Activated T-helper 1 cell treated with anti-CD3 and anti-CD28 coated beads, Interleukin-2, amount 50 U/mL, for 16 hours (primary cell): ENCODE data around the gene CITED4.

Source experiments
- DNase-seq, 2 donors: peaks; one replicate each; pipeline ENCODE4 v3.0.0-alpha.2; 2020; ENCODE audit warnings: low read depth in 1 of 2, low spot score in 1 of 2

CITED4 gene

GRCh38 chr1:40886318-40887011, 24.3 kb upstream of the CITED4 start:
- DNase-seq: no peak

GRCh38 chr1:40884055-40884795, 22.1 kb upstream of the CITED4 start:
- DNase-seq: no peak

GRCh38 chr1:40880813-40881549, 18.8 kb upstream of the CITED4 start:
- DNase-seq: no peak

- DNase-seq: no peak
Observed at GRCh38 chr1:40879482-40880175, 17.5 kb upstream of the CITED4 start.

- DNase-seq: no peak
Observed at GRCh38 chr1:40878906-40879305, 16.7 kb upstream of the CITED4 start.

GRCh38 chr1:40877698-40878097, 15.5 kb upstream of the CITED4 start:
- DNase-seq: no peak

GRCh38 chr1:40876891-40877290, 14.7 kb upstream of the CITED4 start:
- no peak for DNase-seq

GRCh38 chr1:40876436-40876761, 14.2 kb upstream of the CITED4 start:
- no peak for DNase-seq

- no peak for DNase-seq
Observed at GRCh38 chr1:40873863-40874472, 11.8 kb upstream of the CITED4 start.

GRCh38 chr1:40872276-40872675, 10.1 kb upstream of the CITED4 start:
- no peak for DNase-seq

GRCh38 chr1:40870135-40870728, 8.1 kb upstream of the CITED4 start:
- DNase-seq: no peak

GRCh38 chr1:40868051-40868723, 6.0 kb upstream of the CITED4 start:
- DNase-seq: no peak

- no peak for DNase-seq
Observed at GRCh38 chr1:40861224-40862003, 749 bp downstream of the CITED4 start.

GRCh38 chr1:40860706-40861223, 1.4 kb downstream of the CITED4 start:
- no peak for DNase-seq

GRCh38 chr1:40858856-40859416, 3.2 kb downstream of the CITED4 start:
- no peak for DNase-seq

- no peak for DNase-seq
Observed at GRCh38 chr1:40857737-40858136, 4.4 kb downstream of the CITED4 start.

- DNase-seq: no peak
Observed at GRCh38 chr1:40856656-40857302, 5.4 kb downstream of the CITED4 start.

- no peak for DNase-seq
Observed at GRCh38 chr1:40856116-40856515, 6.0 kb downstream of the CITED4 start.
